ENCODE measurements around the gene POMP.

Gene POMP

DNA sequence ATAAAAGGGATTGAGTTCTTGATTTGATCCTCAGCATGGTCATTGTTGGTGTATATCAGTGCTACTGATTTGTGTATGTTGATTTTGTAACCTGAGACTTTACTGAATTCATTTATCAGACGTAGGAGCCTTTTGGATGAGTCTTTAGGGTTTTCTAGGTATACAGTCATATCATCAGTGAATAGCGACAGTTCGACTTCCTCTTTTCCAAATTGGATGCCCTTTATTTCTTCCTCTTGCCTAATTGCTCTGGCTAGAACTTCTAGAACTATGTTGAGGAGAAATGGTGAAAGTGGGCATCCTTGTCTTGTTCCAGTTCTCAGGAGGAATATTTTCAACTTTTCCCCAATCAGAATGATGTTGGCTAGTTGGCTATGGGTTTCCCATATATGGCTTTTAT is 27.0 kb downstream of the POMP start:
- DNase-seq (ENCODE audit: low read depth), result no peak

DNA sequence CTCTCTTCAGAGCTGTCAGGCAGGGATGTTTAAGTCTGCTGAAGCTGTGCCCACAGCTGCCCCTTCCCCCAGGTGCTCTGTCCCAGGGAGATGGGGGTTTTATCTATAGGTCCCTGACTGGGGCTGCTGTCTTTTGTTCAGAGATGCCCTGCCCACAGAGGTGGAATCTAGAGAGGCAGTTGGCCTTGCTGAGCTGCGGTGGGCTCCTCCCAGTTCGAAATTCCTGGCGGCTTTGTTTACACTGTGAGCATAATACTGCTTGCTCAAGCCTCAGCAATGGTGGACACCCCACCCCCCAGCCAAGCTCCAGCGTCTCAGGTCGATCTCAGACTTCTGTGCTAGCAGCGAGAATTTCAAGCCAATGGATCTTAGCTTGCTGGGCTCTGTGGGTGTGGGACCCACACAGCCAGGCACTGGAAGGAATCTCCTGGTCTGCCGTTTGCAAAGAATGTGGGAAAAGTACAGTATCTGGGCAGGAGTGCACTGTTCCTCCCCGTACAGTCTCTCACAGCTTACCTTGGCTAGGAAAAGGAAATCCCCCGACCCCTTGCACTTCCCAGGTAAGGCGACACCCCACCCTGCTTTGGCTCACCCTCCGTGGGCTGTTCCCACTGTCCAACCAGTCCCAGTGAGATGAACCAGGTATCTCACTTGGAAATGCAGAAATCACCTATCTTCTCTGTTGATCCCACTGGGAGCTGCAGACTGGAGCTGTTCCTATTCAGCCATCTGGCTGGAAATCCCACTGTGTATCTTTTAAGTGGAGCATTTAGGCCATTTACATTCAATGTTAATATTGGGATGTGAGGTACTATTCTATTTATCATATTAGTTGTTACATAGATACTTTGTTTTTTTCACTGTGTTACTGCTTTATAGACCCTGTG is 34.9 kb downstream of the POMP start:
- DNase-seq (ENCODE audit: low read depth), result peak; percentile 79
- peak overlapping the region; percentile 34 for H3K4me3 ChIP-seq (ENCODE audit: low read depth, low read length)

More for the DNA sequence above, 27.0 kb downstream of the POMP start:
- TF ChIP-seq, protein P1, sequence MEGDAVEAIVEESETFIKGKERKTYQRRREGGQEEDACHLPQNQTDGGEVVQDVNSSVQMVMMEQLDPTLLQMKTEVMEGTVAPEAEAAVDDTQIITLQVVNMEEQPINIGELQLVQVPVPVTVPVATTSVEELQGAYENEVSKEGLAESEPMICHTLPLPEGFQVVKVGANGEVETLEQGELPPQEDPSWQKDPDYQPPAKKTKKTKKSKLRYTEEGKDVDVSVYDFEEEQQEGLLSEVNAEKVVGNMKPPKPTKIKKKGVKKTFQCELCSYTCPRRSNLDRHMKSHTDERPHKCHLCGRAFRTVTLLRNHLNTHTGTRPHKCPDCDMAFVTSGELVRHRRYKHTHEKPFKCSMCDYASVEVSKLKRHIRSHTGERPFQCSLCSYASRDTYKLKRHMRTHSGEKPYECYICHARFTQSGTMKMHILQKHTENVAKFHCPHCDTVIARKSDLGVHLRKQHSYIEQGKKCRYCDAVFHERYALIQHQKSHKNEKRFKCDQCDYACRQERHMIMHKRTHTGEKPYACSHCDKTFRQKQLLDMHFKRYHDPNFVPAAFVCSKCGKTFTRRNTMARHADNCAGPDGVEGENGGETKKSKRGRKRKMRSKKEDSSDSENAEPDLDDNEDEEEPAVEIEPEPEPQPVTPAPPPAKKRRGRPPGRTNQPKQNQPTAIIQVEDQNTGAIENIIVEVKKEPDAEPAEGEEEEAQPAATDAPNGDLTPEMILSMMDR (conservative IDR thresholded peaks at IDR 0.05; ENCODE audit: low read depth, low read length), result no peak
- H3K4me3 ChIP-seq (ENCODE audit: low read depth, low read length), result no peak overlapping the region

DNA sequence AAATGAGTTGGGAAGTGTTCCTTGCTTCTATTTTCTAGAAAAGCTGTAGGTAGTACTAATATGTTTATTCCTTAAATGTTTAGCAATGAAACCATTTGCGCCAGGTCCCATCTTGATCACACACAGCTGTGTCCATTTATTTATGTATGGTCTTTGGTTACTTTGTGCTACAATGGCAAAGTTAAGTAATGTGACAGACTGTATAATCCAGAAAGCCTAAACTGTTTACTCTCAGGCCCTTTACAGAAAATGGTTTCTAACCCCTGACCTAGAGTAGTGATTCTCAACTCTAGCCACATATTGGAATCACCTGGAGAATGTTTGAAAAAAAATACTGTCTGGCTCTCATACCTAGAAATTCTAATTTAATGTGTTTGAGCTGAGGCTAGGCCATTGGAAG is 38.5 kb downstream of the POMP start:
- TF ChIP-seq, protein P1 (conservative IDR thresholded peaks at IDR 0.05; ENCODE audit: low read depth, low read length), result no peak
- no peak for DNase-seq (ENCODE audit: low read depth)
- H3K4me3 ChIP-seq (ENCODE audit: low read depth, low read length), result no peak overlapping the region

DNA sequence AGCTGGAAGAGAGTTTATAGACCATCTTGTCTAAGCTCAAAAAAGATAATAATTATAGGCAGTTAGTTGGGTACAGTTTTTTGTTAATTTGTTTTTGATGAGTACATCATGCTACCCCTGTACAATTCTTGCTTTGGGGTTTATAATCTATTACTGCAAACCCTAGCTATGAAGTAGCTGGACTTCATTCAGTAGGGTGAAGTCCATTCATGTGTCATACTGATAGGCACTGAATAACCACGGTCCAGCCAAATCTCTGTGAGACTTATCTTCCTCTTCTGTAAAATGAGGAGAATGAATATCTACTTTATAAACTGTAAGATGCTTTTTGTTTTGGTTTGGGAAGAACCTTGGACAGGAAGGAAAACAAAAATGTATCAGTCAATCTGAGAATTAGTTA is 40.3 kb downstream of the POMP start:
- no peak overlapping the region for H3K4me3 ChIP-seq (ENCODE audit: low read depth, low read length)
- TF ChIP-seq, protein P1 (conservative IDR thresholded peaks at IDR 0.05; ENCODE audit: low read depth, low read length), result no peak
- no peak for DNase-seq (ENCODE audit: low read depth)

DNA sequence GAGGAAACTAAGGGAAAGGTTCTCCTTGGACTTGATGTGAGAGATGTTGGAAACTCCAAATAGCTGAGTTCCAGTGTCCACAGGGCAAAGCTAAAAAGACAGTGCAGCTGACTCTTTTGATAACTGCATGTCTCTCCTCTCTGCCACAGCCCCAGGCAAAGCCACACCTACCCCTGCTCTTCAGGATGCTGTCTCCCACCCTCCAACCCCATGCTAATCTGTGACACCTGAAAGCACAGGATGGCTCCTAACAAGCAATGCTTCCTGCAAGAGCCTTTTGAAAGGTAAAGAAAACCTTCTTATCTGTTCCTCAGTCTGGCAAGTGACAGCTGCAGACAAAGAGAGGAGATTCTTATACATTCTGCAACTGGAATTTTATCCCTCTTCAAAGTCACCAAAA is 45.4 kb downstream of the POMP start:
- H3K4me3 ChIP-seq (ENCODE audit: low read depth, low read length), result no peak overlapping the region
- TF ChIP-seq, protein P1 (conservative IDR thresholded peaks at IDR 0.05; ENCODE audit: low read depth, low read length), result no peak
- no peak for DNase-seq (ENCODE audit: low read depth)

DNA sequence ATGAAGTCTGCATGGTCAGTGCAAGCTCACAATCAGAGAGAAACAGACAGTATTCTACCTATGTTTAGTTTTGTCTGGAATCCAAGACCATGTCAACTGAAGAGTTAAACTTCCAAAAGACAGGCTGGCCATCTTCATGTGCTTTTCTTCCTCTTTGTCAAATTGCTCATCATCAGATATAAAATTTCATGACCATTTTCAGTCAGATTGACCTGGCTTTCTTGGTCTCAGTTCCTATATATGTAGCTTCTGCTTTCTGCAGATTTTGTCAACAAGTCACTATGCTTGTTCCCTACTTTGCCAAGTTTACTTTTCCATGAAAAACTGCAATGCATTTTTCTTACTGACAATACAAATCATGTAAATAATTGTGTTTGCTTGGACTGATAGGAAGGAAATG is 46.0 kb downstream of the POMP start:
- DNase-seq (ENCODE audit: low read depth), result no peak
- TF ChIP-seq, protein P1 (conservative IDR thresholded peaks at IDR 0.05; ENCODE audit: low read depth, low read length), result no peak
- H3K4me3 ChIP-seq (ENCODE audit: low read depth, low read length), result no peak overlapping the region

DNA sequence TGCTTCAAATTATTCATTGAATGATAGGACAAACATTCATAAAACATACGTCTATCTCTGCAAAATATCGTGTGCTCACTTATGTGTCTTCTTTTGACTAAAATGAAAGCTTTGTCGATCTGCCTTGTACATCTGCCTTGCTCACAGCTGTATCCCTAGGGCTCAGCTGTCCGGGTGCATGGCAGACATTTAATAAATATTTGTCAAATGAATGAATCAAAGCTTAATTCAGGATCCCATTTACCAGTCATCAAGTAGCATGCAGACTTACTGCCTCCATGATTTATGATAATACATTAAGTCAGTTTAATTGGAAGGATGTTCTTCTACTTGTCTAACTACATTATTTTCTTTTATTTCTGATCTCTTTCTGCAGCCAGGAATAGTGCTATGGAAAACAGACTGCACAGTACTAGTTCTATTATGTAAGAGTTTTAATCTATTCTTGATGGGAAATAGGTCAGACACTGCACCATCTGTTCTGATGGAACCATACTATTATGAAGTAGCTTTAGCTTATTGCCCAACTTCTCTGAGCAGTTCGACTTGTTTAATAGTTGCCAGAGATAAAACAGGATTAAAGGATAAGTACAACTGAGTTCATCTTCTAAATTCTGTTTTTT is 46.6 kb downstream of the POMP start:
- TF ChIP-seq, protein P1 (conservative IDR thresholded peaks at IDR 0.05; ENCODE audit: low read depth, low read length), result no peak
- peak; percentile 24 for DNase-seq (ENCODE audit: low read depth)
- H3K4me3 ChIP-seq (ENCODE audit: low read depth, low read length), result no peak overlapping the region

All from choroid plexus epithelial cell (primary cell).